Glutamatergic neuron (in vitro differentiated cells): ENCODE data around the gene DISP1. TPM values are rescaled to one million over a fixed set of nuclear protein-coding genes. Genes with fewer than 3 reads are reported as not detected.
A peak's percentile ranks its signal among the peaks of the same experiment; 100 is the strongest.

Experiments used
- DNase-seq: peaks from one replicate; pipeline ENCODE4 v3.0.0; 2022
- H3K27ac Mint-ChIP-seq: one replicate; pipeline ENCODE4 v1.8.0; 2020; ENCODE audit warnings: mild to moderate bottlenecking, mixed read lengths, inconsistent platforms; ENCODE audit not compliant: unreplicated experiment
- H3K27me3 Mint-ChIP-seq: one replicate; pipeline ENCODE4 v1.8.0; 2020; ENCODE audit warnings: mild to moderate bottlenecking, moderate library complexity, mixed read lengths, inconsistent platforms; ENCODE audit not compliant: unreplicated experiment
- H3K36me3 Mint-ChIP-seq: one replicate; pipeline ENCODE4 v1.8.0; 2020; ENCODE audit warnings: mild to moderate bottlenecking, mixed read lengths, inconsistent platforms; ENCODE audit not compliant: unreplicated experiment
- H3K4me1 Mint-ChIP-seq: one replicate; pipeline ENCODE4 v1.8.0; 2020; ENCODE audit warnings: mild to moderate bottlenecking, low read depth, mixed read lengths, inconsistent platforms; ENCODE audit not compliant: unreplicated experiment
- H3K4me3 Mint-ChIP-seq: one replicate; pipeline ENCODE4 v1.8.0; 2020; ENCODE audit warnings: mild to moderate bottlenecking, mixed read lengths, inconsistent platforms; ENCODE audit not compliant: unreplicated experiment
- H3K9me3 Mint-ChIP-seq: one replicate; pipeline ENCODE4 v1.8.0; 2020; ENCODE audit warnings: mild to moderate bottlenecking, moderate library complexity, mixed read lengths, inconsistent platforms; ENCODE audit not compliant: unreplicated experiment
- CTCF ChIP-seq: fragments of 200-600 bp; sonication (generic); IDR thresholded peaks from one replicate; pipeline ENCODE4 v1.5.0; 2021; ENCODE audit not compliant: partially characterized antibody, unreplicated experiment
- total RNA-seq: library from RNA; stranded (reverse); fragmentation: NEBNext Ultra II Directional; extraction: Animal tissue kit (Norgen Biotek cat#: 25700); gene quantifications from one replicate; pipeline ENCODE4 v1.2.1, GENCODE V29; 2021; ENCODE audit not compliant: unreplicated experiment

The DISP1 gene
- total RNA-seq, 1 donor from 2014 or later: 9.6 TPM

- no peak for DNase-seq
- Mint-ChIP-seq H3K4me3 (no peak overlapping the region), H3K27me3 (no peaks in the 10 kb centered on the region), H3K9me3 (peaks cover 3% of the 10 kb centered on the region), H3K4me1 (peaks cover 11% of the 10 kb centered on the region), H3K27ac (no peak overlapping the region), H3K36me3 (peaks cover 5% of the 10 kb centered on the region)
- no peak for TF ChIP-seq CTCF
Observed at GRCh38 chr1:222769971-222770620, 44.7 kb upstream of the DISP1 start.

GRCh38 chr1:222772996-222773379 is 41.9 kb upstream of the DISP1 start:
- Mint-ChIP-seq H3K4me3 (peak overlapping the region; percentile 70), H3K4me1 (peaks cover 11% of the 10 kb centered on the region), H3K27me3 (no peaks in the 10 kb centered on the region), H3K27ac (peak overlapping the region; percentile 84), H3K9me3 (peaks cover 3% of the 10 kb centered on the region), H3K36me3 (peaks cover 5% of the 10 kb centered on the region)
- no peak for TF ChIP-seq CTCF
- no peak for DNase-seq

- TF ChIP-seq CTCF: no peak
- Mint-ChIP-seq H3K4me1 (peaks cover 11% of the 10 kb centered on the region), H3K36me3 (no peaks in the 10 kb centered on the region), H3K27me3 (no peaks in the 10 kb centered on the region), H3K9me3 (peaks cover 2% of the 10 kb centered on the region), H3K4me3 (no peak overlapping the region), H3K27ac (no peak overlapping the region)
- DNase-seq: no peak
Observed at GRCh38 chr1:222777463-222777862, 37.4 kb upstream of the DISP1 start.

GRCh38 chr1:222777977-222778376 is 36.9 kb upstream of the DISP1 start:
- no peaks in the 10 kb centered on the region for H3K36me3 Mint-ChIP-seq
- H3K27ac Mint-ChIP-seq: no peak overlapping the region
- no peak for DNase-seq
- no peak overlapping the region for H3K4me3 Mint-ChIP-seq
- no peaks in the 10 kb centered on the region for H3K27me3 Mint-ChIP-seq
- TF ChIP-seq CTCF: no peak
- peaks cover 2% of the 10 kb centered on the region for H3K9me3 Mint-ChIP-seq
- peaks cover 6% of the 10 kb centered on the region for H3K4me1 Mint-ChIP-seq

- peaks cover 2% of the 10 kb centered on the region for H3K9me3 Mint-ChIP-seq
- H3K4me3 Mint-ChIP-seq: no peak overlapping the region
- no peak for DNase-seq
- no peak overlapping the region for H3K27ac Mint-ChIP-seq
- no peaks in the 10 kb centered on the region for H3K27me3 Mint-ChIP-seq
- no peaks in the 10 kb centered on the region for H3K4me1 Mint-ChIP-seq
- TF ChIP-seq CTCF: no peak
- no peaks in the 10 kb centered on the region for H3K36me3 Mint-ChIP-seq
Observed at GRCh38 chr1:222781251-222781650, 33.6 kb upstream of the DISP1 start.
